DND-41 (cell line): ENCODE data around the gene FHIT.

Experiments used
- CTCF ChIP-seq: IDR thresholded peaks from 2 replicates; pipeline ENCODE4 v1.5.1; 2012; ENCODE audit warnings: borderline replicate concordance, low read length, moderate library complexity, mild to moderate bottlenecking; ENCODE audit not compliant: poor library complexity, severe bottlenecking; ENCODE audit errors: extremely low read depth
- EZH2 ChIP-seq: IDR thresholded peaks from 3 replicates; pipeline ENCODE4 v1.6.1; 2012; ENCODE audit warnings: borderline replicate concordance, low read depth, mild to moderate bottlenecking, moderate library complexity, low read length, inconsistent platforms; ENCODE audit not compliant: severe bottlenecking

GRCh38 chr3:61141697-61142096 lies 109.6 kb downstream of the FHIT start:
- TF ChIP-seq CTCF (no peak), EZH2 (no peak)
